Measurements from ENCODE around the gene TCFL5.

DNA sequence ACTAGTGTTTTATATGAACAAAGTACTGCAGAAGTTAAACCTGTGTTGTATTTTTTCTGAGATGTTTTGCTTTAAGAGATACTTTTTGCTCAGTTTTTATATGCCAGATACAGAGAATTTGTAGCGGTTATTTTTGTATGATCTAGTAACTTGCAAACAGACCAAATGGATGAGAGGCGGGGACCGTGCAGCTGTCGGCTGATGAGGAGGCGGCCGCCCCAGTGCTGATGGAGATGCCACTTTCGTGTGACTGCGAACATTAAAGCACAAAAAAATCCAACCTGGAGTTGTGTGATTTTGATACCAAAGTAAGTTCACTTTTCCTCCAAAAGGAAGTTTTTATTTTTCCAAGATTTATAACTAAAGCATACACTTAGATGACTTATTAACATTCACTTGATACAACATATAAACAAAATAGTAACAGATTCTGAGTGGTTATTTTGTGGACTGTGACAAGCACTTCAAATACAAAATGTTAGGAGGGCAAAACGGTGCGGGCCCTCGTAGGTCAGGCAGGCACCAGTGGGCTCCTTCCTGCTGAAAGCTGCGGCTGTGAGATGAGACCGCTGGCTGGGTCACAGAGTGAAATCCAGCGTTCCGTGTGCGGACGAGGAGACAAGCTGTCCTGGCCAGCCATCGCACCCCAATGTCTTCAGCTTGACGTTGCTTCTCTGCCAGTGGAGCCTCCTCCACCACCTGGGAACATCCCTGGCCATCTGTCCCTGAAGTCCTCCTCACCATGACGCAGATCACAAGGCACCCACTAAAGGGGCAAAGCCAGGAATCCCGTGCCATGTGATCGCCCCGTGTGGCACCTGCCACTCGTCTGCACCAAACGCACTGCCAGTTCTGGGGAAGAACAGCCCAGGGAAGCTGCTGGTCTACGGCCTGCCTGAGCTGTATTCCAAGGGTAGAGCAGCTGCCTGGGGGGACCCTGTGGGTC is 61.0 kb downstream of the TCFL5 start:
- TF ChIP-seq CTCF (conservative IDR thresholded peaks at IDR 0.05) (no peak), EZH2 (IDR thresholded peaks at IDR 0.05; ENCODE audit: low read depth) (no peak)
